GM18511 (cell line): ENCODE results near the gene AGAP3.
A peak's percentile ranks its signal among the peaks of the same experiment; 100 is the strongest.

Experiments
- ATAC-seq: cut with Tn5 transposase; IDR thresholded peaks from one replicate; pipeline ENCODE4 v1.9.1; 2021; ENCODE audit warnings: mild to moderate bottlenecking, moderate library complexity; ENCODE audit not compliant: unreplicated experiment

Gene AGAP3

DNA sequence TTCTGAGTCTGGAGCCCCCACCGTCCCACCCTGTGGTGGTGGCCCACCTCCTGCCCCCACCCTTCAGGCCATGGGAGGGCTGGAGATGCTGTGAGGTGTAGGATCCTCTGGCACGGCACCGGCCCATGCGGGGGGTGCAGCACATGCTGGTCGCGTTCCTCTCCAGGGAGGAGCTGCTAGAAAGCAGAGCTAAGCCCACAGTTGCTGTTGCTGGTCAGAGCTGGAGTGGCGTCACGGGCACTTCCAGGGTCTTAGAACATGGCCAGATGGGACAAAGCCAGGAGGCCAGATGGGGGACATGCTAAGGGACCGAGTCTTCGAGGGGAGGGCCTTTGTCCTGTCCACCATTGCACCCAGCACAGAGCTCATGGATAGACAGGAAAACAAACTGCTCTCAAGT, 21.6 kb downstream of the AGAP3 start:
- ATAC-seq = no peak

GRCh38 chr7:151109094-151110048, 23.1 kb downstream of the AGAP3 start:
- no peak for ATAC-seq

- ATAC-seq = no peak
Measured at GRCh38 chr7:151110236-151110940, 24.1 kb downstream of the AGAP3 start.

DNA sequence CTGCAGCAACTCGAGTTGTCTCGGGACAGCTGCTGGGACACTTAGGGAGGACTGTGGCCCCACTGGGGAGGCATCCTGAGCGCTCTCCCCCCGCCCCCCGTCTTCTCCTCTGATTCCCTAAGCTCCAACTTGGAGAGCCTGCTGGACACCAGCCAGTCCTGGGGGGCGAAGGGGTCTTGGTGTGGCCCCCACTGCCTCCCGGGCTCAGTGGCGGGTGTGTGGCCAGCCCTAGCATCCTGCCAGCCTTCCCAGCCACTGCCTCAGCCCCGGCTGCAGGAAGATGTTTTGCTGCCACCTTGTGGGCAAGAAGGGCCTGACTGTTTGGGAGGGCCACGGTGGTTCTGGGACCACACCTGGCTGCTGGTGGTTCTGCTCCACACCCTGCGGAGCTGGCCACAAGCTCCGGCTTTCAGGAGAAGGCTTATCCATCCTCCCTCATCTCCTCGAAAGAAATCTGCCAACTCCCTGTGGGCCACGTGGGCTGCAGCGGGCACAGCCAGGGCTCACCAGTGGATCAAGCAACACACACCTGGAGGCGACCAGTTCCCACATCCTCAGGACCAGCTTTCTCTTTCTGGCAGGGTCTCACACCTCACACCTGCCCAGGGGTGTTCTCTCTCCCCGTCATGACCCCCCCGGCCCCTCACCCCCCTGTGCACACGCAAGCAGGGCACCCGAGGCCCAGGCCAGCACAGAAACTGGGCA, 24.8 kb downstream of the AGAP3 start:
- peak; percentile 90 for ATAC-seq

DNA sequence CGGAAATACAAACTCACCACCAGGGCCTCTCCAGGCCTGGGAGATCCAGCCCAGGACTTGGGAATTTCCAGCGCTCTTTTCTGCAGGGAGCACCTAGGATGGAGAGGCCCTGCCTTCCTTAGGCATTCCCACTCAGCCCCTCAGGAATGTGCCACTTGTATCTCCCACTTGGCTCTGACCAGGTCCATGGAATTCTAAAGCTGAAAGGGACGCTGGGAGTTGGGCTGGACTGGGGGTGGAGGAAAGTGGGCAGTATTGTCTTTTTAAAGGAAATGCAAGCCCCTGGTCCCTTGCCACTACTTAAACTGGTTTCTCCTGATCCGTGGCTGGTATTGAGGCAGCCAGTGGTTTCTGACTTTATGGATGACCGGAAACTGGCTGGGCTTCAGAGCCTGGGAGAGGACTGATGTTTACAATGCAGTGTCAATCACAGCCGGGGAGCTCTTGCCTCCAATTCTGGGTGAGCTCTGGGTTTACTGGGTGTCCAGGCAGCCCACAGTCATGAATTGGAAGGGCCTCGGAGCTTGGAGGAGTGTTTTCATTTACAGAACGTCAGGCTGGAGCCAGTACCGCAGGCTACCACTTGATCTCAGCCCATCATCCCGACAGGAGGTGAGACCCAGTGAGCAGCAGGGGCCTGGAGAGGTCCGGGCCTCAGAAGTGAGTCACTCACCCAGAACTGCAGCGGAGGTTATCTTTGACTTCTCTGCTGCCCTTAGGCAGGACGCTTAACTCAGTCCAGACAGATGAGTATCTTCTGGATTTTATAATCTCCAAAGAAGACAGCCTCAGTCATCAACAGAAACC, 27.3 kb downstream of the AGAP3 start:
- ATAC-seq = no peak

DNA sequence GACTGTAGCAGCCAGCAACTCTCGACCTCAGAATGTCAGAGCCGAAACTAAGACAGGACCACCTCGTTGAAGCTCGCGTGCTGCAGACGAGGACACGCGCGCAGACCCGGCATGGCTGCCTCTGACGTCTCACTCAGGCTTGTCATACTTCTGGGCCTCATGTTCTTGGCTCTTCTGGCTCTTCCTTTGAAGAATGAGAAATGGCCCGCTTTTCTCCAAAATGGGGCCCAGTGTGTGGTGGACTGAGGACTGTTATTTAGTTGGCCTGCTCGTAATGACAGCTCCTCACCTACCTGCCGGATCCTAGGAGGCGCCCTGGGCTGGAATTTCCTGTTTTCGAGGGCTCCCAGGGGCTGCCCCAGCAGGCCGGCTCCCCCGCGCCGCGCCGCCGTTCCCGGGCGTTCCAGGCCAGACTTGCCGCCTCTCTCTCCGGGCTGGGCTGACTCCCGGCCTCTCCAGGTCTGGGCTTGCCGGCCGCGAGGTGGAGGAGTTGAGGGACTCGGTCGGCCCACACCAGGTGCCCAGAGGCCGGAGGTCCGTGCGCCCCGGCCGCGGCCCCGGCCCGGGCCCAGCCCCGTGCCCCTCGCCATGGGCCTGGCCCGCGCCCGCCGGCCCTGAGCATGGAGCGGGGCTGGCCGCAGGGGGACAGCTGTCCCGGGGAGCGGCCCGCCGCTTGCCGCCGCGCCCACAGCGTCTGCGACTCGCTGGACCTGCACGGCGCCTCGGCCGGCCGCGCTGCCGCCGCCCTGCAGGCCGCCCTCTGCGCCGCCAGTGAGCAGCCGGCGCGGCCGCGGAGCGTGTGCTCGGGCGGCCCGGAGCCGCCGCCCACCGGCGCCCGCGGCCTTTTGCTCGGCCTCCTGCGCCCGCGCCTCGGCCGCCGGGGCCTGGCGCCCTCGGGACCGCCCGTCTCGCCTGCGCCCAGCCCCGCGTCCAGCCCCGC, 28.1 kb downstream of the AGAP3 start:
- ATAC-seq = peak; percentile 25

- peak; percentile 41 for ATAC-seq
Measured at GRCh38 chr7:151115121-151115835, 29.0 kb downstream of the AGAP3 start.

- ATAC-seq = no peak
Measured at GRCh38 chr7:151115836-151116418, 29.7 kb downstream of the AGAP3 start.

DNA sequence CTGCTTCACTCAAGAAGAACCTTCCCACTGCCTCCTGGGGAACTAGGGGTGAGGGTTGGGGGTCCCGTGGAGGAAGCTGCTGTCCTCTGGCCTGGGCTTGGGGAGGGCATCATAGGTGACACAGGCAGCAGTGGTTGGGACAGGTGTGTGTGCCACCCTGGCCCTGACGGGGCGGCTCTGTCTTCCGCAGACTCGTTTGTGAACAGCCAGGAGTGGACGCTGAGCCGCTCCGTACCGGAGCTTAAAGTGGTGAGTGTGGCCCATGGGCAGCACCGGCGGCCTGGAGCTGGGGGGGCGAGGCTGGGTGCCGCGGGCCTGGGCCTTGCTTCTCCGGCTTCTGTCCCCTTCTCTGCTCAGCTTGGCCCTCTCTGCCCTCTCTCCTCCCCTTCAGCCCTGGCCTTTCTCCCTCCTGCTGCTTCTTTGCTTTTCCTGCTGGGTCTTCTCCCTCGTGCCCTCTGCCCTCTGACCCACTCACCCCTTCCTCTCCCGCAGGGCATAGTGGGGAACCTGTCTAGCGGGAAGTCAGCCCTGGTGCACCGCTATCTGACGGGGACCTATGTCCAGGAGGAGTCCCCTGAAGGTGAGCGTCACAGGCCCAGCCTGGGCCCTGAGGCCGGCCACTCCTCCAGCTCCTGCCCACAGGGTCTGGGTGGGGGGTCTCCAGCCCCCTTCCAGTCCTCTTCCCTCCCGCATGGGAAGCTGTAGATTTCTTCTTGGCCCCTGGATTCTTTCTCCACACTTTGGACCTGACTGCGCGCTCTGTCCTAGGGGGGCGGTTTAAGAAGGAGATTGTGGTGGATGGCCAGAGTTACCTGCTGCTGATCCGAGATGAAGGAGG, 30.5 kb downstream of the AGAP3 start:
- no peak for ATAC-seq

DNA sequence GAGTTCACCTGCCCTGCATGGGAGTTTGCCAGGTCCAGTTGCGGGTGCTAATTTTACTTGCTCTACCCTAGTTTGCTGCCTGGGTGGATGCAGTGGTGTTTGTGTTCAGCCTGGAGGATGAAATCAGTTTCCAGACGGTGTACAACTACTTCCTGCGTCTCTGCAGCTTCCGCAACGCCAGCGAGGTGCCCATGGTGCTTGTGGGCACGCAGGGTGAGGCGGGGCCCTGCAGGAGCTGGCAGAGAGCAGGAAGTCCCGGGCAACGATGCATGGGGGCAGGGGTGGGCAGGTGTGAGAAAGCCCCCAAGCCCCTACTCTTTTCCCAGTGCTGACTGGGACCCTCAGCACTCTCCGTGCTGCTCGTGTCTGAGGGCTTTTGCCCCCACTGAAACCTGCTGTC, 31.3 kb downstream of the AGAP3 start:
- ATAC-seq = no peak

DNA sequence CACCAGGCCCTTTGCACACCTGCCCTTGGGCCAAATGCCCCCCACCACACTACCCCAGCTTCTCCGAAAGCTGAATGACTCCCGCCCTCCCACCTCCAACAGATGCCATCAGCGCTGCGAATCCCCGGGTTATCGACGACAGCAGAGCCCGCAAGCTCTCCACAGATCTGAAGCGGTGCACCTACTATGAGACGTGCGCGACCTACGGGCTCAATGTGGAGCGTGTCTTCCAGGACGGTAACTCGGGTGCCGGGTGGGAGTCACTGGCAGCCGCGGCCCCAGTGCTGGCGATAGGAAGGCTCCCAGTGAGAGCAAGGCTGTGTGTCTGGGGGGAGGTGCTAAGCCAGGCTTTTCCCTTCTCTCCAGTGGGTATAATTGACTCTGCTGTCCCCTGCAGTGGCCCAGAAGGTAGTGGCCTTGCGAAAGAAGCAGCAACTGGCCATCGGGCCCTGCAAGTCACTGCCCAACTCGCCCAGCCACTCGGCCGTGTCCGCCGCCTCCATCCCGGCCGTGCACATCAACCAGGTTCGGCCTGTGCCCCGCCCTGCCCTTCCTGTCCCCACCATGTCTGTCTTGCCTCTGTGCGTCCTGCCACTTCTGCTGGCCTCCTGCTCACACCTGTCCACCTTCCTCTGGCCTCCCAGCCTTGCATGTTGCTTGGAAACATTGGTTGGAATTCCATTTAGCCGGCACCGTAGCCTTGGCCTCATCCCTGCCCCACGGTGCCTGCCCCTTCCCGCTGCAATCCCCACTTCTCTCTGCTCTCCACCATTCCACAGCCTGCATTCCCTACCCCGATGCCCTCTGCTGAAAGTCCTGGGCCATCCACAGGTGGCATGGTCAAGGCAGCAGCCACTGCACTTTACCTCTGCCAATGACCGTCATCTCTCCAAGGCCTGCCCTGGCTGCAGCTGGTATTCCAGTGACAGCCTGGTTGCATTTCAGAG, 32.1 kb downstream of the AGAP3 start:
- no peak for ATAC-seq

DNA sequence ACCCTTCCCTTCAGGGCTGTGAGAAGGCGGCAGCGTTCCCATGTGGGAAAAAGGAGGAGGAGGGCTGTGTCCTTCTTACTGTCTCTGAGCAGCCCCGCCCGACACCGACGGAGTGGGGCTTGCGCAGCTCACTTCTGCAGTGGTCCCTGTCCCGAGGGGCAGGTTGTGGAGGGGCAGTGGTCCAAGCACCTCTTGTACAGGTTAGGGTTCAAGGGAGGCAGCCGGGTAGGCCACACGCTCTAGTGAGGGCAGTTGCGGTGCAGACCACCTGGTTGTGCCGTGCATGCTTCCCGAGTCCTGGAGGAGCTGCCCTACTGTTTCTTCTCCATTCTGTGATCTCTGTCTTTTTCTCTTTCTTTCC, 32.8 kb downstream of the AGAP3 start:
- ATAC-seq = no peak

- ATAC-seq = no peak
Measured at GRCh38 chr7:151119902-151120301, 33.6 kb downstream of the AGAP3 start.

DNA sequence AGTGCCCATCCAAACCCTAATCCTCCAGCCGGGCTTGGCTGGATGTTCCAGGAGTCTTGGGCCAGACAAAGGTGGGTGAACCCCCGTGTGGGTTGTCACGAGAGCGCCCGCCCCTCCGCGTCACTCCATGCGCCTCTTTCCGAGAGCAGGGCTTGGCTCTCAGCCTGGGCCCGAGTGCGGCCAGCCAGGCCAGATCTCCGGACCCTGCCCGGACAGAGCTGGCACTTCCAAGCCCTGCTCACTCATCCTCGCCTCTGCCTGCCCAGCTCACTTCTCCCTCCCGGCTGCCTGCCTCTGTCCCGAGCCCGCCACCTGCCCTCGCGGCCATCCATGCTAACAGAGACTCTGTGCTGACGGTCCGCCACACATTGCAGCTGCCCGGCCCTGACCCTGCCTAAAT, 34.6 kb downstream of the AGAP3 start:
- ATAC-seq = no peak

DNA sequence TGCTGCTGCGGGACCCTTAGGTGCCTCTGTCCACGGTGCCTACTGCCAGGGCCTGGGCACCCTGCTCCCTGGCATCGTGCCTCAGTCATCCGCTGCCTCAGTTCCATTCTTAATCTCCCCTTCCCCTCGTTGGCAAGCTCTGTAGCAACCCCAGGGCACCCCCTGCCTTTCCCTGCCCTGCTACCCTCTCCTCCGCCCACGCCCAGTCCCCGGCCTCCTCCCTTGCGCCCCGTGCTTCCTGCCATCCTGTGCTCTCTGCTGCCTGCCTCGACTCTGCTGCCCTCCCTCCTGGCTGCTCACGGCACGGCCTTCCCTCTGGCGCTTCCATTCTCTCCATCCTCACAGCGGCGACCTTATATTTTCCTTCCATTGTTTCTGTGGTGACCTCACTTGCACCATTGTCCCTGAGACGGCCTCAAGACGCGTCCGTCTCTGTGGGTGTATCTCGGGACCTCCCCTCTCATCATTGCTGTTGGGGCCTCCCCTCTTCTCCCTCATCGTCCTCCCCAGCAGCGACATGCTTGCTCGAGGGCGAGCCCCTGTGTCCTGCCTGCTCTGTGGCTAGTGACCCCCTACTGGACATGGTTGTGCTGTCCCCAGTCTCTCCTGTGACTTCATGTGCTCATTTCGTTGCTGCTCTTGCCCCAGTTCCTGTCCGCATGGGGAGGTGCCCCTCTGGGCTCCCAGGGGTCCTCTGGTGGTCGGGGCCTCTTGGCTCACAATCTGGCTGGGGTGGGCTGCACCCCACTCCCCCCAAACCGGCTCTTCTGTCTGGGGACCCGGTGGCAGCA, 35.3 kb downstream of the AGAP3 start:
- ATAC-seq = no peak

DNA sequence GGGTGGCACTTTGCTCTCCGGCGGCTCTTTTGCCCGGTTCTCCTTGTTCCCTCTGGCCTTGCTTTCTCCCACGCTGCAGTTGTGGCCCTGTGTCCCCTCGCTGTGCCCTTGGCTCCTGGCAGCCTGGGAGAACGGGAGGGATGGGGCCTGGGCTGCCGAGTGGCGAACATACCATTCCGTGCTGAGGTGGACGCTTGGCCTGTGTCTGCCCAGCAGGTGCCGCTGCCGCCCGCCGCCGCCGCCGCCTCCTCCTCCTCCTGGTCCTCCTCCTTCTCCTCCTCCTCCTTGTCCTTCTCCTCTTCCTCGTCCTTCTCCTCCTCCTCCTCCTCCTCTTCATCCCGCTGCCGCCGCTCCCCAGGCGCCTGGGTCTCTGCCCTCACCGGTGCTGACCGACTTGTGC, 36.0 kb downstream of the AGAP3 start:
- no peak for ATAC-seq
